GM18870 (cell line): ENCODE measurements around the gene KCTD4.

Experiments used
- ATAC-seq: cut with Tn5 transposase; IDR thresholded peaks from one replicate; pipeline ENCODE4 v1.9.1; 2021; ENCODE audit warnings: moderate library complexity; ENCODE audit not compliant: unreplicated experiment

Gene KCTD4

DNA sequence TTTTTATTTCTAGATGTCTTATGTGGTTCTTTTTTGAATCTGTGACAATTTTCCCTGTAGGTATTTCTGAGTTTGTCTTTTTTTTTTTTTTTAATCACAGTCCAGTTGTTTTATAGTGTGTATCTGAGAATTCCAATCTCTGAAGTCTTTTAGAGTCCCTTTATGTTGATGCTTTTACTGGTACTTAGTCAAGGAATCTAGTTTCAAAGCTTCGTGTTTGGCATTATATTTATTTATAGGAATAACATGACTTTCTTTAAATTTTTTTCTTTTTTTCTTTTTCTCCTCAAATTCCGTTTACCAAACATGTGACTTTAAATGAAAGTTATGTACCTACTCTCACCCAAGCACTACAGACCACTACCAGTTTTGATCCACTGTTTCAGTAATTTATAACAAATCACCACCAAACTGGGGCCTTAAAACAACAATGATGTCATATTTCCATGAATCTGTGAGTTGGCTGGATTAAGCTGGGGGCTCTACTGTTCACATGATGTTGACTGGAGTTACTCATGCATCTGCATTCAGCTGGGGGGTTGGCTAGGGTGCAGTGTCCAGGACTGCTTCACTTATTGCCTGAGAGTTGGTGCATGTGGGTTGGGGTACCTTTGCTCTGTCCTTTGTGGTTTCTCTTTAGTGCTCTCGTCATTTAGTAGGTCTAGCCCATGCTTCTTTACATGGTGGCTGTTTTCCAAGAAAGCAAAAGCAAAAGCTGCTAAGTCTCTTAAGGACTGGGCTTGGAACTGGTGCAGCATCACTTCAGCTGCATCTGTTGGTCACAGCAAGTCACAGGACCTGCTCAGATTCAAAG, 22.3 kb downstream of the KCTD4 start:
- ATAC-seq: no peak

DNA sequence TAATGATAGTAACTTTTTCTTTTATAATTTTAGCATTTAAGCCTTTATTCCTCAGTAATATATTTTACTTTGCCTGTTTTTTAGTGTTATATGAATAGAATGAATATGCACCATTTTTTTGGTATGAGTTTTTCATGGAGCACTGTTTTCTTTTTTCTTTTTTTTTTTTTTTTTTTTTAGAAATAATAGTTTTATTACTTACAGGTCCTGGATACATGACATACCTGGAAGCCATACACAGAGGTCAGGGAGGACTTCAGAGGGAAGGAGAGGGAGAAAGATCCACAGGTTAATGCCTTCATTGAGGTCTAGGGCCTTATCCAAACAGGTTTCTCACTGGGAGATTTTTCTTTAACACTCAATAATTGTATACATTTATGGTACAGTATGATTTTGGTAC, 26.4 kb downstream of the KCTD4 start:
- ATAC-seq: no peak

DNA sequence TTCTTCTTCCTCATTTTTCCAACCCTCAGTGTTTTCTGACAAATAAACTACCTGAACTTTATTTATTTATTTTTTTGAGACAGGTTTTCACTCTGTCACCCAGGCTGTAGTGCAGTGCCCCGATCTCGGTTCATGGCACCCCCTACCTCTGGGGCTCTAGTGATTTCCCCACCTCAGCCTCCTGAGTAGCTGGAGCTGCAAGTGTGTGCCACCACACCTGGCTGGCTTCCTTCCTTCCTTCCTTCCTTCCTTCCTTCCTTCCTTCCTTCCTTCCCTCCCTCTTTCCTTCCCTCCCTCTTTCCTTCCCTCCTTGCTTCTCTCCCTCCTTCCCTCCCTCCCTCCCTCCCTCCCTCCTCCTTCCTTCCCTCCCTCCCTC, 32.3 kb downstream of the KCTD4 start:
- ATAC-seq: no peak

DNA sequence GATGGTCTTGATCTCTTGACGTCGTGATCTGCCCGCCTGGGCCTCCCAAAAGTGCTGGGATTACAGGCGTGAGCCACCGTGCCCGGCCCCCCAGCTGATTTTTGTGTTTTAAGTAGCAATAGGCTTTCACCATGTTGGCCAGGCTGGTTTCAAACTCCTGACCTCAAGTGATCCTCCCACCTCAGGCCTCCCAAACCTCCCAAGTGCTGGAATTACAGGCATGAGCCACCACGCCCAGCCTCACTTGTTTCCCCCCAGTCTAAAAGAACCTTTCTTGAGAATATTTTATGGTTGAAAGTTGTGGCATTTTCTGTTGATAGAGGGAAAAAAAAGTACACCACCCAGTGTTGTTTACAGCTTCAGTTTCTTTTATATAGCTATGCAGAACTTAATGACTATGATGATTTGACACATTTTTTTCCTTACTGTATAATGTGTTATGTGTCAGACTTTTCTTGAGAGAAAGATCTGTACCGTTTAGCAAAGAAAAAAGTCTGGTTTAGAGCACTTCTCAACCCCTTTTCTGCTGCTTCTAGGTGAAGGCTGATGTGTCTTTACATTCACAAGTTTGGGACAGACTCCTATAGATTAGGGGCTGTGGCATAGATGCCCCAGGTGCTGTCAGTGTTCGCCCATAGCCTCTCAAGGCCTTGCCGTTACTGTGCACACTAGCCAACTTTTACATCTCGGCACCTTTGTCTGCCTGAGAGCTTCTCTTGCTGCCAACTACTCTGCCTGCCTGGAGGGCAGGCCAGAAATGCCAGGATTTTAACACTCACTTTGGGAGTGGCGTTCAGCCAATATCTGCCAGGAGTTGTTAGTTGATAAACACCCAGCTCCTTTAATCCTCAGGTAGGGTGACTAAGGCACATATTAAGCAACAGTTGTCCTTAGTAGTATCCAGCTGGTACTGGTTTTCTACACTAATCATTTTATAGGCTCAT, 33.0 kb downstream of the KCTD4 start:
- no peak for ATAC-seq

DNA sequence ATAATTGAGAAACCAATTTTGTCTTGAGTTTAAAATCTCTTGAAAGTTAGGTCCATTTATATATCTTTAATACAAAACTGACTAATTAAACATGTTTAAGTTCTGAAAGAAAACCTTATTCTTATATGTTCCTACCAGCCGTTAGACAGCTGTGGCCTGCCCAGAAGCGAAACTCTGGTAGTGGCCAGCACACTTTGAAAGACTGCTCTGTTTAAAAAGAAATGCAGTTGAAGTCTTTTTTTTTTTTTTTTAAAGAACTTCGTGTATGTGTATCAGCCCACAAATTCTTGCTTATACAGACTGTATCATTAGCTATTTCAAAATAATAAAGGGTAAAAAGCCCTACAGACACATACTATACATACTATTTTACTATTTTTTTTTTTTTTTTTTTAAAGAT, 34.0 kb downstream of the KCTD4 start:
- no peak for ATAC-seq

GRCh38 chr13:45162821-45163220, 38.0 kb downstream of the KCTD4 start:
- no peak for ATAC-seq

DNA sequence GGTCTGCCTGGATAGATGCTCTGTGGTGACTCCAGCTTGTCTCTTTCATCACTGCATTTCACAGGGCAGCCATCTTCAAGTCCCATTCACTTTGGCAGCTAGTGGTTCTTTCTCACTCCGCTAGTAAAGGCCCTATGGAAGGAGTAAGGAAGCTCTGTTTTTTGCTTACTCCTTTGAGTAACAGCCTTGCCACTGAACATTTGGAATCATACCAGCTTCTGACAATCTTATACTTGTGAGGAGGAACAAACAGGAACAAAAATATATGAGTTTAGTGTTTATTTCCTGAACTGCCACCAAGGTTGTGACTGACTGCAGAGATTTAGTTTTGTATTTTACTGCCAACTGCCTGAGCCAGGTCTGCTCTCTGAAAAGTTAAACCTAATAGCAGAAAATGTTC, 38.7 kb downstream of the KCTD4 start:
- ATAC-seq: no peak

GRCh38 chr13:45156565-45157361, 44.1 kb downstream of the KCTD4 start:
- ATAC-seq: no peak

DNA sequence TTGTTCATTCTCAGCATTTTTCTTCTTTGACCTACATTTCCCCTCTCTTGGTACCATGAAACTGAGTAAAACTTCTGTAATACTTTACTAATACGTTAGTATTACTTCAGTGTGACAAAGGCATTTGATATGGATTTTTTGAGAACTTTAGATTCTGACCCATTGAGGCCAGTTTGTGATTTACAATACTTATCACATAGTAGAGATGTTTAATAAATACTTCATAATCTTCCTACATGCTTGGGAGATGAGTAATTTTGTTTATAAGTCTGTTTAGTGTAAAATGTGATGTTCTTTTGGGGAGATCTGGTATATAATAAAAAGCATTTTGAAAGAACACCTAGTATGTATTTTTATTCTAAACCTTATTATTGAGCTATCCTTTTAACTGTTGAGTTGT, 50.9 kb downstream of the KCTD4 start:
- ATAC-seq: no peak

DNA sequence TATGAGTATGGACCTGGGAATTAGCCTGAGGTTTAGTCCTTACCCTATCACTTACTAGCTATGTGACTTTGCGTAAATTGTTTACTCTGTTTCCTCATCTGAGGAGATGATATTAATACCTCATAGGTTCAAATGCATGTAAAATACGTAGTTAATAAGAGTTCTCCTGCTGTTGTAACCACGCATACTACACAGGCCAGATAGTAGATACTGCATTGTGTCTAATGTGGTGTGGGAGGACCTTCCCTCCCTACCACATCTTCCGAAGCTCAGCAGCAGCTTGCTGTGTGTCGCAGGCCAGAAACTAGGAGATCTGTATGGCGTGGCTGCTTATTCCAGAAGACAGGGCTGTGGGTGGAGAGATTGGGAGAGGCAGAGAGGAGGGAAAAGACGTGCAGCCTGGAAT, 57.5 kb downstream of the KCTD4 start:
- ATAC-seq: no peak
